GM21381 (cell line): ENCODE data around the gene C2orf81.
"Not testable (repeated sequence)": the region's sequence is repeated elsewhere in the genome, so short reads cannot be mapped to it uniquely, and the experiment has no call there.

Experiments
- ATAC-seq: cut with Tn5 transposase; IDR thresholded peaks from one replicate; pipeline ENCODE4 v1.9.1; 2021; ENCODE audit warnings: mild to moderate bottlenecking, moderate library complexity; ENCODE audit not compliant: unreplicated experiment

Gene C2orf81

DNA sequence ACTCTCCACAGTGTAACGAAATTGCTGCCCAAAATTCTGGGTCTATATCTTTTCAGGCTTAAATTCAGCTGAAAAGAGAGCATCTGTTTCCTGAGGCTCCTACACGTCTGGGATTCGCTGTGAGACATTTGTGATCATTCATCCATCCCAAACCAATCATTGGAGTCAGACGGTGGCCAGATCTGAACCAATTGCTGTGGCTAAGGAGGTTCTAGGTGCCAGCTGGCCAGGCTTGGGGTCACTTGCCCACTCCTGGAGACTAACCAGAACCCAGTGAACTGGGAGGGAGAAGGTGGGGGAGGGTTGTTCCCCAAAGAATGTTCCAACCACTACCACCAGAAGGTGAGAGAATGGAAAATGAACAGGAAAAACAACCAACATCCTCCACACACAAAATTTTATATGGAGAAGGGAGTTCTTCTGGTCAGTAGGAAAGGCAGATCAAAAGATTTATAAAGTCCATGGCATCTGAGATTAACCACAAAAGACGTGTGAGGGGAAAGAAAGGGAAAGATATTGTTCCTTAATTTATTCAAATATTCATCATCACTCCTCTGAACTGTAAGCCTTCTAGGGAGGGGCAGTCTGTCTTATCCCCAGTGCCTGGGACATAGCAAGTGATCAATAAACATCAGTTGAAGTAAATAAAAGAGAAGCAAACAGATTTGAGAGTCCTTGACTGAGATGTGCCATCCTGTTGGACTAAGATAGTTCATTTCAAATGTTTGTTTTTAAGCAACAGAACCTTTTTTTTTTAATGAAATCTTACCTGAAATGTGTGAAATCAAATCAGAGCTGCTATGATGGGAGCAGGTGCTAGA lies 23.3 kb upstream of the C2orf81 start:
- ATAC-seq: no peak

DNA sequence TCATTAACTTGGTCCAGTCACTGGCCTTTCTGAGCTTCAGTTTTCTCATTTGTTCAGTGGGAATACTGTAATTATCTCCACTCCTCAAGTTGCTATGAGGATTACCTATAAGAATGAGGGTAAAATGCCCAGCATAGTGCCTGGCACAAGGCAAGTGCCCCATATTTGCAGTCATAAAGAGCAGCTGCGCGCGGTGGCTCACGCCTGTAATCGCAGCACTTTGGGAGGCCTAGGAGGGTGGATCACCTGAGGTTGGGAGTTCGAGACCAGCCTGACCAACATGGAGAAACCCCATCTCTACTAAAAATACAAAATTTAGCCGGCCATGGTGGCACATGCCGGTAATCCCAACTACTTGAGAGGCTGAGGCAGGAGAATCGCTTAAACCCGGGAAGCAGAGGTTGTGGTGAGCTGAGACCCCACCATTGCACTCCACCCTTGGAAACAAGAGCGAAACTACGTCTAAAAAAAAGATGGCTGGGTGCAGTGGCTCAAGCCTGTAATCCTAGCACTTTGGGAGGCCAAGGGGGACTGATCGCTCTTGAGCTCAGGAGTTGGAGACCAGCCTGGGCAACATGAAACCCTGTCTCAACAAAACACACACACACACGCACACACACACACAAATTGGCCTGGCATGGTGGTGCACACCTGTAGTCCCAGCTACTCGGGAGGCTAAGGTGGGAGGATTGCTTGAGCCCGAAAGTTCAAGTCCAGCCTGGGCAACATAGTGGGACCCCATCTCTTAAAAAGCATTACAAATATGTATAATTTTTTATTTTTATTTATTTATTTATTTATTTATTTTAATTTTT lies 21.3 kb upstream of the C2orf81 start:
- ATAC-seq: not testable (repeated sequence)

DNA sequence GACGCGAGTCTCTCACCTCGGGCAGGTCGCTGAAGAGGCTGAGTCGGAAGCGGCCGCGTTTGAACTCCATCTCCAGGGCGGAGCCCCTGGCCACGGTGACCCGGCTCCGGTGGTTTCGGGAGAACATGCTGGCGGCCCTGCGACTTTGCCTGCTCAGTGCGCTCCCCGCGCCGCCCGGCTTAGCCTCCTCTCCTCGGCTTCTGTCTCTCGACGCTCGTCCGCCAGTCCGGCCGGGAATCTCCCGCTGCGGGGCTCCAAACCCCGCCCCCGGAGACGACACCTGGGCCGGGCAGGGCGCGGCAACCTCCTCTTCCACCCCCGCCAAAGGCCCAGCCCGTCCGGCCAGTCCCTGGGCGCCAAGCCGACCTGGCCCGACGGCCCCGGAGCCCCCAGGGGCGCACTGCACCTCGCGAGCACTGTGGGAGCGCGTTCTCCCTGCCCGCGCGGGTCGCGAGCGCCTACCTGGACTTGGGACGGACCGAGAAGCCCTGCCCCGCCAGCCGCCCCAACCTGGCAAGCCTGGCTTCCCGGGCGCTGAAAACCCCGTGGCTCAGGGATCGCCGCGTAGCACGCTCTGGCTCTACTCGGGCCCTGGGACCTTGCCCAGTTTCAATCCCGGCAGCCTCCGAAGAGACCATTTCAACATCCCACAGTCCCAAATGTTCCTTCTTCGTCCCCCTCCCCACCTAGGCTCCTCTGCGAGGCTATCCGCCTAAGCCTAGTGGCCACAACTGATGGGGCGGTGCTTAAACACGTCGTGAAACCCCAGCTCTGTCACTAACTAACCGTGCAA lies 20.5 kb upstream of the C2orf81 start, which contains the start of gene RTKN:
TSS of gene RTKN (minus strand) at position 248 of the 793 bp plus-strand sequence. CDS start at position 127, 121 bp downstream.
- ATAC-seq: no peak

- no peak for ATAC-seq
Measured at GRCh38 chr2:74441170-74441689, 19.8 kb upstream of the C2orf81 start.

DNA sequence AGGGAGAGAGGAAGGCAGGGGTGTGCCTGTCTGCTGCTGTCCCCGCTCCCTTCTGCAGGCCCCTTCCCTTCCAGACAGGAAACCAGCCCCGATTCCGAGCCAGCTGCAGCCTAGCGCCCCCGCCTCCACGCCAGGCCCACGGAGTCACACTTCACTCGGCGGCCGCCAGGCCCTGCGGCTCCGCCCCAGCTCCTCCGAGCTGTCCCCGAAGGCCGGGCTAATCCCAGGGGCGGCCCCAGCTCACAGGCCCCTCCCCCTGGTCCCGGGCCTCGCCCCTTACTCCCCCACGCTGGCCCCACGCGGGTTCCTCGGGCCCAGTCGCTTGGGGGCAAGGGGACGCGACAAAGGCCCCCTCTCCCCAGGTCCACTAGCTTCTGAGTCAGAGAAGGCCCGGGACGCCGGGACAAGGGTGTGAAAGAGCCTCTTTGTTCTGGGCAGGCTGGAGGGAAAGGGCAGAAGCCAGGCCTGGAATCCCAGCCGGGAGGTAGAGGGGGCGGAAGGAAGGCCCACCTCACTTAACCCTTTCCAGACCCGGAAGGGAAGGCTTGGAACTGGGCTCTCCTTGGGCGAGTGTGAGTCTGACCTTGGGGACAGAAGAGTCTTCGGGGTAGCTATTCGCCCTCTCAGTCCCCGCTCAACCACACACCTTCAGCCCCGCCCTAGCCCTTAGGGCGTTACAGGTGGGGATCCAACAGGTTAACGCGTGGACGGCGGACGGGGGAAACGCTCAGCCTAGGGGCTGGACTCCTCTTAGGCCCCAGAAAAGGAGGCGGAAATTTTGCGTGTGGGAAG lies 19.2 kb upstream of the C2orf81 start:
- ATAC-seq: peak; percentile 85

GRCh38 chr2:74439803-74440377 lies 18.5 kb upstream of the C2orf81 start:
- ATAC-seq: no peak

DNA sequence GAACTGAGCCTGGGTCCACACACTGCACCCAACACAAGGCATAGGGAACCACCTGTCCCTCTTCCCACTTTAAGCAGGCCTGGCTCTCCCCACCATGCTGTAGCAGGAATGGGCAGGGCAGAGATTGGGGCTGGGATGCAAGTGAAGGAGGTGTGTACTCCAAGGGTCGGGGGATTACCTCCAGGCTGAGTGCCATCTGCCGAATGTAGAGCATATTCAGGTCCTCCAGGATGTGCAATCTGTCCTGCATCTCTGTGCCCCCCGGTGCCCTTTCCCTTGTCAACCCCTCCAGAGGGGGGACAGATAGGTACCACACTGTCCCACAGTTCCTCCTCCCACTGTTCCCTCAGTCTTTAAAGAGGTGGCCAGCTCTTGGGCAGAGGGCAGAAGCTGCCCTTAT lies 18.0 kb upstream of the C2orf81 start:
- ATAC-seq: no peak

DNA sequence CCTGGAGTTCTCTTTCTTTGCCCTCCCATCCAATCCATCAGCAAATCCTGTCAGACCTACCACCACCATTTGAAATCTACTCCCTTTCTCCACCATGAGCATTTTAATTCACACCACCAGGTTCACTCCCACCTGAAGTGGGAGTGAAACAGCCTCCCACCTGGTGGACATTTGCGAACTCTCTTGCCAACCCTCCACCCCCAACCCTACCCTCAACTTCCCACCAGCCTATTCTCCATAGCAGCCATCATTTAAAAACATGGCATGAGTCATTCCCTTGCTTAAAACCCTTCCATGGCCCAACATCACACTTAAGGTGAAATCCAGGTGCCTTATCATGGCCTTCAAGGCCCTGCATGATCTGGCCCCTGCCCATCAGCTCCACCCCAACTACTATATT lies 16.8 kb upstream of the C2orf81 start:
- ATAC-seq: no peak

GRCh38 chr2:74436848-74437695 lies 15.7 kb upstream of the C2orf81 start:
- ATAC-seq: no peak

DNA sequence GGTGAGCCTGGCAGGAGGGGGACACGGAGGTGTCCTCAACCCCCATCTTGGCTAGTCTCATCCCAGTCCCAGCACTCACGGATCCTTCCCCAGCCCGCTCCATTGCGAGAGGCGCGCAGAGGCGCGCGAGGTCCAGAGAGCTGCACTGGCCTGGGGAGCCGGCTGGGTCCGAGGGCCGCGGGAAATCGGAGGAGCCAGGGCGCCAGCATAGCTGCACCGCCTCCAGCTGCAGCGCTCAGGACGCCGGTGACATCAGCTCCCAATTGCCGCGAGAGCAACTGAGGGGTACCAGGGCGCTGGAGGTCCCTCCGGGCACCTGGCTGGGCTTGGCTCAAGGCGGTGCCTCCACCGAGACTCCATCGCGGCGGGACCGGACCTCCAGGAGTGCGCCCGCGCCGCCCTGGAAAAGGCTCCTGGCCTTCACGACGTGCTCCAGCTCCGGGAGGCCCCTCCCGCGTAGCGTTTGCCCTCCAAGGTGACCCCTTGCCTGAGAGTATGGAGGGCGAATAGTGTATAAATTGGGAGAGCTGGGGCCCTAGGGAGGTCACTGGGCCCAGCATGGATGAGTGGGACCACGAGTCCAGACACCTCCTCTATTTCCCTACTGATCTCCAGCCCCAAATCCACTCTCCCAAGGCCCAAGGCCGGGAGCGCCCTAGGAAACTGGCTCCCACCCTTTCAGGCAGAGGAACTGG lies 14.8 kb upstream of the C2orf81 start:
- no peak for ATAC-seq

DNA sequence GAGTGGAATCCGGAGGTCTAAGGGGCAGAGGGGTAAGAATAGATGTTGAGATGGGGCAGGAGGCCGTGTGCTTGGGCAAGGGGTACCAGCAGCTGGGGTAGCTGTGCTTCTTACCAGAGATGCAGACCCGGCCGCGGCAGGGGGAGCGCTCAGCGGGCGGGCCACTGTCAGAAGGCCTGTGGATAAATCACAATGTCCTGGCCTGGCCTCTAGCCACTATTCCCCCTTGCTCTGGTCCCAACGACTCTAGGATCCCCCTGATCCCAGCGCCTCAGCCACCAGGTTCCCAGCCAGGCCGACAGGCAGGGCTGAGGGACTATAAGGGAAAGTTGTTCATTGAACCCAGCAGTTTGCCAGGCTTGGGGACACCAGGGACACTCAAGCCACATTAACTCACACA lies 9.1 kb upstream of the C2orf81 start:
- ATAC-seq: no peak

DNA sequence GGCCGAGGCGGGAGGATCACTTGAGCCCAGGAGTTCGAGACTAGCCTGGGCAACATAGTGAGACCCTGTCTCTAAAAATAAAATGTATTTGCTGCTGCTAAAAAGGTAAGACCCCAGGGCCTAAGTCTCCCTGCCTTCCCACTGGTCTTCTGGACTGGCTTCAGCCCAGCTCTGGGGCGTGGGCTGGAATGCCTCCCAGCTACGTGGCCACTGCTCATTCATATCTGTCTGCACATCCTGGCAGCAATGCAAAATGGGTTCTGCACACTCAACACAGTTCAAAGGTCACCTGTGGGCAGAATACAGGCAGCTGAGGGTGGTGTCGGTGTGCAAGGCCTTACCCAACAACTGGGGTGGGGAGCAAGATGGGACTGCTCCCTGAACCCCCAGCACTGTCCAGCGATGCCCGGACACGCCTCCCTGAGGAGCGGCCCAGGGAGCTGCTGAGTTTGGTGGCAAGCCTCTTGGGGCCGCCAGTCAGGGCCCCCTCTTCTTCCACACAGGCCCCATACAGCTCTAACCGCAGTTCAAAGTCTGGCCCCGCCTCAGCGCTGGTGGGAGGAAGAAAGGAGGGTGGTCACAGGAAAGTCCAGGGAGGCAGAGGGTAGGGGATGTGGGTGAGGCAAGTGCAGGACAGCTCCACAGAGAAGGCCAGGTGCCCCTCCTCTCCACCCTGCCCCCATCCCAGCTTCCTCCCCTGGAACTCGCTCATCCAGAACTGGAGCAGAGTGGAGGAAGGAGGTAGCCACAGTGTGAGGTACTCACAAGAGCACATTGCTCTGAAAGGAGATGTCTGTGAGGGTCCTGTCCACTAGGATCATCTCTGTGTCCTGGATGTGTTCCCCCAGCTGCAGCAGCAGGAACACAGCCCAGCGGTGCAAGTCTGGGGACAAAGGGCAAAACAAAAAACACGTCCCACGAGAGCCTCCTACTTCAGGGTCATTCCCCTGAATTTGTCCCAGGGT lies 8.3 kb upstream of the C2orf81 start:
- ATAC-seq: no peak

- no peak for ATAC-seq
Measured at GRCh38 chr2:74428675-74429074, 7.3 kb upstream of the C2orf81 start.

- no peak for ATAC-seq
Measured at GRCh38 chr2:74427551-74427950, 6.1 kb upstream of the C2orf81 start.

DNA sequence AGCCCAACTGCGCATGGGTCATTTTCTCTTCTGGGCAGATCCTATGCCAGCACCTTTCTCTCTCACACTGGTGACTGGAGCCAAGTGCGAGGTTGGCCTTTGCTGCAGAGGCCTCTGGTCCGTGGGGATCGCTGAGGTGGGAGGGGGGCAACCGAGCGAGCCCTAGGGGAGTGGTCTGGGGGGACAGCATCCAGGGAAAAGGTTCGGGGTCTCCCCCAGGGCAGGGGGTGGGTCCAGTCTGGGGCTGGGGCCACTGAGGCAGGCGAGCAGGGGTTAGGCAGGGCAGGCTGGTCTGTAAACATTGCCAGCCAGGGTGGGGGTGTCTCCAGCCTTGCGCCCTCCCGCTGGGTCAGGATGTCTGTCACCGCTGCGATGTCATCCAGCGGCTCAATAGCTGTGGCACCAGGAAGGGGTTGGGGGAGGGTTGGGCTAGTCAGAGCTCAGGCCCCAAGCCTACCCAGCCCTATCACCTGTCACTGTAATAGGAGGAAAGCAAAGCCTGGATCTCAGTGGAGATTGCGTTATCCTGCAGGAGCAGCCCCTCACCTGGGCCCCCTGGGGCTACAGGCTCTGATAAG lies 4.9 kb upstream of the C2orf81 start:
- no peak for ATAC-seq

GRCh38 chr2:74425523-74425922 lies 4.1 kb upstream of the C2orf81 start:
- no peak for ATAC-seq

DNA sequence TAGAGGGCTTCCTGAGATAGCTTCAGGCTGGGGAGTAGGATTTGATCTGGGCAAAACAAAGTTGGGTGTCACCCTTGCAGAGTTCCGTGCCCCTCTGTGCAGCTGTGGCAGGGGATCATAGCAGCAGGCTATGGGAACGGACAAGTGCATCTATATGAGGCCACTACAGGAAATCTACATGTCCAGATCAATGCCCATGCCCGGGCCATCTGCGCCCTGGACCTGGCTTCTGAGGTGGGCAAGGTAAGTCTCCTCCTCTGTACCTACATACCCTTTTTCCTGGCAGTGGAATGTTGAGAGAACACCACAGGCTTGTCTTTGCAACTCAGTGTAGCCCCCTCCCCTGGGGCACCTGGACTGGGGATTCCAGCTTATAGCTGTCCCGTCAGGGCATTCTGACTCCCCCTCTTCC lies 3.6 kb upstream of the C2orf81 start:
- ATAC-seq: no peak
